WTC11 (cell line): ENCODE measurements around the gene DPP9. TPM values are rescaled to one million over a fixed set of nuclear protein-coding genes. Genes with fewer than 3 reads are reported as not detected.

Experiments used
- ATAC-seq: fragments of 200-7000 bp; cut with Tn5 transposase; 2 replicates; pipeline ENCODE4 v1.10.0; 2021; ENCODE audit warnings: mild to moderate bottlenecking, moderate library complexity
- CTCF ChIA-PET: fragments of 300-600 bp; sonication (Branson Sonifier 250); formaldehyde crosslinking; loops from one replicate; lab custom pipeline; 2021; ENCODE audit warnings: antibody characterized with exemption; lab: Charles Lee
- POLR2A ChIA-PET: fragments of 350-600 bp; sonication (Branson Sonifier 250); formaldehyde crosslinking; loops from one replicate; lab custom pipeline; 2021; ENCODE audit warnings: antibody characterized with exemption; lab: Charles Lee
- DNase-seq: peaks from one replicate; pipeline ENCODE4 v3.0.0; 2021; ENCODE audit warnings: low spot score
- H3K27ac Mint-ChIP-seq: 2 replicates; pipeline ENCODE4 v1.8.0; 2021; ENCODE audit warnings: mixed read lengths
- H3K27me3 Mint-ChIP-seq: 2 replicates; pipeline ENCODE4 v1.8.0; 2021; ENCODE audit warnings: low read depth, mild to moderate bottlenecking, moderate library complexity, mixed read lengths
- H3K36me3 Mint-ChIP-seq: 2 replicates; pipeline ENCODE4 v1.8.0; 2021; ENCODE audit warnings: mixed read lengths
- H3K4me1 Mint-ChIP-seq: 2 replicates; pipeline ENCODE4 v1.8.0; 2022; ENCODE audit warnings: mixed read lengths
- H3K4me3 Mint-ChIP-seq: 2 replicates; pipeline ENCODE4 v1.8.0; 2021; ENCODE audit warnings: mild to moderate bottlenecking, moderate library complexity, mixed read lengths
- H3K9me3 Mint-ChIP-seq: 2 replicates; pipeline ENCODE4 v1.8.0; 2021; ENCODE audit warnings: mixed read lengths
- FOXJ3 ChIP-seq: sonication (generic); formaldehyde crosslinking; IDR thresholded peaks from 2 replicates; pipeline ENCODE4 v1.9.0; 2021; ENCODE audit warnings: missing genetic modification reagents, mild to moderate bottlenecking, borderline replicate concordance
- GTF2I ChIP-seq: fragments of 250-450 bp; sonication (Bioruptor Pico); conservative IDR thresholded peaks from 2 replicates; pipeline ENCODE4 v1.4.0; 2021; ENCODE audit warnings: mild to moderate bottlenecking
- SMAD4 ChIP-seq: sonication (generic); formaldehyde crosslinking; IDR thresholded peaks from 2 replicates; pipeline ENCODE4 v1.8.0; 2022; ENCODE audit warnings: mild to moderate bottlenecking, missing genetic modification reagents
- SOX15 ChIP-seq: fragments of 250-450 bp; sonication (Bioruptor Pico); IDR thresholded peaks from 2 replicates; pipeline ENCODE4 v1.9.0; 2021; ENCODE audit warnings: mild to moderate bottlenecking
- TCF7 ChIP-seq: sonication (generic); formaldehyde crosslinking; IDR thresholded peaks from 2 replicates; pipeline ENCODE4 v1.8.0; 2022; ENCODE audit warnings: mild to moderate bottlenecking, low read depth, missing genetic modification reagents, moderate library complexity
- TEAD1 ChIP-seq: sonication (generic); formaldehyde crosslinking; IDR thresholded peaks from 2 replicates; pipeline ENCODE4 v1.8.0; 2022; ENCODE audit warnings: mild to moderate bottlenecking, missing genetic modification reagents
- TP53 ChIP-seq: sonication (generic); formaldehyde crosslinking; IDR thresholded peaks from 2 replicates; pipeline ENCODE4 v1.8.1; 2023; ENCODE audit warnings: mild to moderate bottlenecking, missing genetic modification reagents
- ZNF138 ChIP-seq: sonication (generic); formaldehyde crosslinking; conservative IDR thresholded peaks from 2 replicates; pipeline ENCODE4 v1.8.1; 2022; ENCODE audit warnings: mild to moderate bottlenecking, moderate library complexity, missing genetic modification reagents
- ZNF232 ChIP-seq: sonication (generic); formaldehyde crosslinking; IDR thresholded peaks from 2 replicates; pipeline ENCODE4 v1.8.0; 2022; ENCODE audit warnings: mild to moderate bottlenecking, missing genetic modification reagents
- ZNF396 ChIP-seq: fragments of 250-450 bp; sonication (Bioruptor Pico); IDR thresholded peaks from 2 replicates; pipeline ENCODE4 v1.8.0; 2021; ENCODE audit warnings: mild to moderate bottlenecking, moderate library complexity, borderline replicate concordance
- total RNA-seq: library from RNA; stranded (reverse); gene quantifications from 3 replicates; pipeline ENCODE4 v1.2.3, GENCODE V29; 2021
- TF ChIP-seq, protein P1 (sequence below): sonication (generic); formaldehyde crosslinking; IDR thresholded peaks from 2 replicates; pipeline ENCODE4 v1.8.0; 2022; ENCODE audit warnings: mild to moderate bottlenecking, missing genetic modification reagents
- TF ChIP-seq, protein P2 (sequence below): sonication (generic); formaldehyde crosslinking; IDR thresholded peaks from 2 replicates; pipeline ENCODE4 v1.8.1; 2023; ENCODE audit warnings: mild to moderate bottlenecking, moderate library complexity, missing genetic modification reagents
- TF ChIP-seq, protein P3 (sequence below): sonication (generic); formaldehyde crosslinking; IDR thresholded peaks from 2 replicates; pipeline ENCODE4 v1.8.1; 2023; ENCODE audit warnings: mild to moderate bottlenecking, missing genetic modification reagents
- TF ChIP-seq, protein P4 (sequence below): sonication (generic); formaldehyde crosslinking; IDR thresholded peaks from 2 replicates; pipeline ENCODE4 v1.8.0; 2023; ENCODE audit warnings: missing genetic modification reagents
- TF ChIP-seq, protein P5 (sequence below): fragments of 200-600 bp; IDR thresholded peaks from 2 replicates; pipeline ENCODE4 v1.8.0; 2022; ENCODE audit warnings: antibody characterized with exemption
- TF ChIP-seq, protein P6 (sequence below): sonication (generic); formaldehyde crosslinking; IDR thresholded peaks from 2 replicates; pipeline ENCODE4 v1.8.0; 2022; ENCODE audit warnings: mild to moderate bottlenecking, missing genetic modification reagents
- TF ChIP-seq, protein P7 (sequence below): sonication (generic); formaldehyde crosslinking; IDR thresholded peaks from 2 replicates; pipeline ENCODE4 v1.8.1; 2023; ENCODE audit warnings: mild to moderate bottlenecking, missing genetic modification reagents, moderate library complexity

DPP9 gene
- total RNA-seq, 1 experiment from 2014 or later: 52.9 TPM

DNA sequence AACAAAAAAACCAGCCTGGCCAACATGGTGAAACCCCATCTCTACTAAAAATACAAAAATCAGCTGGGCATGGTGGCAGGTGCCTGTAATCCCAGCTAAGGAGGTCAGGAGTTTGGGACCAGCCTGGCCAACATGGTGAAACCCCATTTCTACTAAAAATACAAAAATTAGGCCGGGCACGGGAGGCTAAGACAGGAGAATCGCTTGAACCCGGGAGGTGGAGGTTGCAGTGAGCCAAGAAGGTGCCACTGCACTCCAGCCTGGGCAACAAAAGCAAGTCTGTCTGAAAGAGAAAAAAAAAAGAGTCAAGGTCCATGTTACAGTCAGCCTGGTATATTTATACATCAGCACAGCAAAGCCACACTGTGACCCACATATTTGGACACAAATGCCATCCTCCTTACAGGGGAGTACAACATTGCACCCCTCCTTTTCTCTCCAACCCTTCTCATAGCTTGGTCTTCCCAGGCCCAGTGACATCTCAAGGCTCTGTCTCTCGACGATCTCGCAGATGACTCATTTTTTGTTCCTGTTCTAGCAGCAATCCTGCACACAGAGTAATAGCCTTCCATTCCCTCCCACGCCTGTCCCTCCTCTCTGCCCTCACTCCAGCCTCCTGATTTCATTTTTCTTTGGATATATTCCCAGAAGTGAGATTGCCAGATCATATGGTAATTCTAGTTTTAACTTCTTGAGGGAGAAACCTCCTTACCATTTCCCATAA is 21.0 kb upstream of the DPP9 start:
- Mint-ChIP-seq H3K4me3 (no peak overlapping the region), H3K27me3 (peaks cover 3% of the 10 kb centered on the region; the same call in 1 of the 2 replicates), H3K4me1 (peaks cover 12% of the 10 kb centered on the region), H3K27ac (no peak overlapping the region), H3K36me3 (no peaks in the 10 kb centered on the region), H3K9me3 (no peaks in the 10 kb centered on the region)
- POLR2A ChIA-PET: interaction anchor here (0.7 kb wide), 1 partner anchor 54 kb away, joined by 10 read pairs; no protein-coding TSS in a partner anchor
- DNase-seq (no peak), ATAC-seq (no peak)
- CTCF ChIA-PET: interaction anchor here (2.5 to 3.5 kb wide), 2 partner anchors 12 to 46 kb away, joined by 12 to 15 read pairs; partner anchors contain the start of gene FEM1A
- TF ChIP-seq, protein P1, sequence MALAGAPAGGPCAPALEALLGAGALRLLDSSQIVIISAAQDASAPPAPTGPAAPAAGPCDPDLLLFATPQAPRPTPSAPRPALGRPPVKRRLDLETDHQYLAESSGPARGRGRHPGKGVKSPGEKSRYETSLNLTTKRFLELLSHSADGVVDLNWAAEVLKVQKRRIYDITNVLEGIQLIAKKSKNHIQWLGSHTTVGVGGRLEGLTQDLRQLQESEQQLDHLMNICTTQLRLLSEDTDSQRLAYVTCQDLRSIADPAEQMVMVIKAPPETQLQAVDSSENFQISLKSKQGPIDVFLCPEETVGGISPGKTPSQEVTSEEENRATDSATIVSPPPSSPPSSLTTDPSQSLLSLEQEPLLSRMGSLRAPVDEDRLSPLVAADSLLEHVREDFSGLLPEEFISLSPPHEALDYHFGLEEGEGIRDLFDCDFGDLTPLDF (CRISPR knock-in tag): no peak
- TF ChIP-seq, protein P2, sequence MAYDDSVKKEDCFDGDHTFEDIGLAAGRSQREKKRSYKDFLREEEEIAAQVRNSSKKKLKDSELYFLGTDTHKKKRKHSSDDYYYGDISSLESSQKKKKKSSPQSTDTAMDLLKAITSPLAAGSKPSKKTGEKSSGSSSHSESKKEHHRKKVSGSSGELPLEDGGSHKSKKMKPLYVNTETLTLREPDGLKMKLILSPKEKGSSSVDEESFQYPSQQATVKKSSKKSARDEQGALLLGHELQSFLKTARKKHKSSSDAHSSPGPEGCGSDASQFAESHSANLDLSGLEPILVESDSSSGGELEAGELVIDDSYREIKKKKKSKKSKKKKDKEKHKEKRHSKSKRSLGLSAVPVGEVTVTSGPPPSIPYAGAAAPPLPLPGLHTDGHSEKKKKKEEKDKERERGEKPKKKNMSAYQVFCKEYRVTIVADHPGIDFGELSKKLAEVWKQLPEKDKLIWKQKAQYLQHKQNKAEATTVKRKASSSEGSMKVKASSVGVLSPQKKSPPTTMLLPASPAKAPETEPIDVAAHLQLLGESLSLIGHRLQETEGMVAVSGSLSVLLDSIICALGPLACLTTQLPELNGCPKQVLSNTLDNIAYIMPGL: no peak
- TF ChIP-seq, protein P3, sequence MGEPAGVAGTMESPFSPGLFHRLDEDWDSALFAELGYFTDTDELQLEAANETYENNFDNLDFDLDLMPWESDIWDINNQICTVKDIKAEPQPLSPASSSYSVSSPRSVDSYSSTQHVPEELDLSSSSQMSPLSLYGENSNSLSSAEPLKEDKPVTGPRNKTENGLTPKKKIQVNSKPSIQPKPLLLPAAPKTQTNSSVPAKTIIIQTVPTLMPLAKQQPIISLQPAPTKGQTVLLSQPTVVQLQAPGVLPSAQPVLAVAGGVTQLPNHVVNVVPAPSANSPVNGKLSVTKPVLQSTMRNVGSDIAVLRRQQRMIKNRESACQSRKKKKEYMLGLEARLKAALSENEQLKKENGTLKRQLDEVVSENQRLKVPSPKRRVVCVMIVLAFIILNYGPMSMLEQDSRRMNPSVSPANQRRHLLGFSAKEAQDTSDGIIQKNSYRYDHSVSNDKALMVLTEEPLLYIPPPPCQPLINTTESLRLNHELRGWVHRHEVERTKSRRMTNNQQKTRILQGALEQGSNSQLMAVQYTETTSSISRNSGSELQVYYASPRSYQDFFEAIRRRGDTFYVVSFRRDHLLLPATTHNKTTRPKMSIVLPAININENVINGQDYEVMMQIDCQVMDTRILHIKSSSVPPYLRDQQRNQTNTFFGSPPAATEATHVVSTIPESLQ (CRISPR knock-in tag): no peak
- no peak for TF ChIP-seq TP53 (CRISPR knock-in tag)
- TF ChIP-seq SOX15 (CRISPR knock-in tag): no peak
- TF ChIP-seq, protein P4, sequence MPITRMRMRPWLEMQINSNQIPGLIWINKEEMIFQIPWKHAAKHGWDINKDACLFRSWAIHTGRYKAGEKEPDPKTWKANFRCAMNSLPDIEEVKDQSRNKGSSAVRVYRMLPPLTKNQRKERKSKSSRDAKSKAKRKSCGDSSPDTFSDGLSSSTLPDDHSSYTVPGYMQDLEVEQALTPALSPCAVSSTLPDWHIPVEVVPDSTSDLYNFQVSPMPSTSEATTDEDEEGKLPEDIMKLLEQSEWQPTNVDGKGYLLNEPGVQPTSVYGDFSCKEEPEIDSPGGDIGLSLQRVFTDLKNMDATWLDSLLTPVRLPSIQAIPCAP (CRISPR knock-in tag): no peak
- no peak for TF ChIP-seq ZNF396 (CRISPR knock-in tag)
- TF ChIP-seq TEAD1 (CRISPR knock-in tag): no peak
- TF ChIP-seq GTF2I (CRISPR knock-in tag): no peak
- TF ChIP-seq, protein P5, sequence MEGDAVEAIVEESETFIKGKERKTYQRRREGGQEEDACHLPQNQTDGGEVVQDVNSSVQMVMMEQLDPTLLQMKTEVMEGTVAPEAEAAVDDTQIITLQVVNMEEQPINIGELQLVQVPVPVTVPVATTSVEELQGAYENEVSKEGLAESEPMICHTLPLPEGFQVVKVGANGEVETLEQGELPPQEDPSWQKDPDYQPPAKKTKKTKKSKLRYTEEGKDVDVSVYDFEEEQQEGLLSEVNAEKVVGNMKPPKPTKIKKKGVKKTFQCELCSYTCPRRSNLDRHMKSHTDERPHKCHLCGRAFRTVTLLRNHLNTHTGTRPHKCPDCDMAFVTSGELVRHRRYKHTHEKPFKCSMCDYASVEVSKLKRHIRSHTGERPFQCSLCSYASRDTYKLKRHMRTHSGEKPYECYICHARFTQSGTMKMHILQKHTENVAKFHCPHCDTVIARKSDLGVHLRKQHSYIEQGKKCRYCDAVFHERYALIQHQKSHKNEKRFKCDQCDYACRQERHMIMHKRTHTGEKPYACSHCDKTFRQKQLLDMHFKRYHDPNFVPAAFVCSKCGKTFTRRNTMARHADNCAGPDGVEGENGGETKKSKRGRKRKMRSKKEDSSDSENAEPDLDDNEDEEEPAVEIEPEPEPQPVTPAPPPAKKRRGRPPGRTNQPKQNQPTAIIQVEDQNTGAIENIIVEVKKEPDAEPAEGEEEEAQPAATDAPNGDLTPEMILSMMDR: no peak
- no peak for TF ChIP-seq FOXJ3 (CRISPR knock-in tag)
- no peak for TF ChIP-seq TCF7 (CRISPR knock-in tag)
- TF ChIP-seq SMAD4 (CRISPR knock-in tag): no peak
- no peak for TF ChIP-seq ZNF232 (CRISPR knock-in tag)
- TF ChIP-seq, protein P6, sequence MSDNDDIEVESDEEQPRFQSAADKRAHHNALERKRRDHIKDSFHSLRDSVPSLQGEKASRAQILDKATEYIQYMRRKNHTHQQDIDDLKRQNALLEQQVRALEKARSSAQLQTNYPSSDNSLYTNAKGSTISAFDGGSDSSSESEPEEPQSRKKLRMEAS (CRISPR knock-in tag): no peak
- TF ChIP-seq, protein P7, sequence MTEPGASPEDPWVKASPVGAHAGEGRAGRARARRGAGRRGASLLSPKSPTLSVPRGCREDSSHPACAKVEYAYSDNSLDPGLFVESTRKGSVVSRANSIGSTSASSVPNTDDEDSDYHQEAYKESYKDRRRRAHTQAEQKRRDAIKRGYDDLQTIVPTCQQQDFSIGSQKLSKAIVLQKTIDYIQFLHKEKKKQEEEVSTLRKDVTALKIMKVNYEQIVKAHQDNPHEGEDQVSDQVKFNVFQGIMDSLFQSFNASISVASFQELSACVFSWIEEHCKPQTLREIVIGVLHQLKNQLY: no peak
- TF ChIP-seq ZNF138 (CRISPR knock-in tag): no peak
